Activated CD4-positive, alpha-beta T cell treated with anti-CD3 and anti-CD28 coated beads for 24 hours (primary cell): ENCODE data around the gene TYW1.
A peak's percentile ranks its signal among the peaks of the same experiment; 100 is the strongest.
"Not testable (repeated sequence)": the region's sequence is repeated elsewhere in the genome, so short reads cannot be mapped to it uniquely, and the experiment has no call there.

ENCODE experiments used
- DNase-seq, 2 donors: peaks; one replicate each; pipeline ENCODE4 v3.0.0-alpha.2; 2020; ENCODE audit warnings: low read depth in 2 of 2

TYW1 gene

GRCh38 chr7:66996444-66997191, at the start of gene TYW1:
Gene TYW1, plus strand, starts transcription at chr7:66996833. Its CDS starts 146 bp downstream, at chr7:66996979.
- DNase-seq, result peak; percentile 96 to 97

GRCh38 chr7:66948480-66949109, 48.0 kb upstream of the TYW1 start:
- no peak for DNase-seq

GRCh38 chr7:66950311-66950710, 46.3 kb upstream of the TYW1 start:
- no peak for DNase-seq

GRCh38 chr7:66950763-66951162, 45.9 kb upstream of the TYW1 start:
- no peak for DNase-seq

GRCh38 chr7:66952343-66953043, 44.1 kb upstream of the TYW1 start:
- DNase-seq, result no peak

GRCh38 chr7:66953044-66953427, 43.6 kb upstream of the TYW1 start:
- no peak for DNase-seq

GRCh38 chr7:66957595-66958290, 38.9 kb upstream of the TYW1 start:
- no peak for DNase-seq

- DNase-seq, result no peak
Measured at GRCh38 chr7:66958538-66959350, 37.9 kb upstream of the TYW1 start.

GRCh38 chr7:66960192-66960591, 36.4 kb upstream of the TYW1 start:
- no peak for DNase-seq

GRCh38 chr7:66961096-66961495, 35.5 kb upstream of the TYW1 start:
- DNase-seq, result no peak

- no peak for DNase-seq
Measured at GRCh38 chr7:66964411-66964810, 32.2 kb upstream of the TYW1 start.

GRCh38 chr7:66967029-66967428, 29.6 kb upstream of the TYW1 start:
- DNase-seq, result no peak

- not testable (repeated sequence) for DNase-seq
Measured at GRCh38 chr7:66969001-66969400, 27.6 kb upstream of the TYW1 start.

GRCh38 chr7:66970310-66970709, 26.3 kb upstream of the TYW1 start:
- no peak for DNase-seq

GRCh38 chr7:66974986-66975590, 21.5 kb upstream of the TYW1 start:
- no peak for DNase-seq

- DNase-seq, result not testable (repeated sequence)
Measured at GRCh38 chr7:66978312-66978711, 18.3 kb upstream of the TYW1 start.

GRCh38 chr7:66979013-66979412, 17.6 kb upstream of the TYW1 start:
- DNase-seq, result not testable (repeated sequence)

- not testable (repeated sequence) for DNase-seq
Measured at GRCh38 chr7:66980336-66980735, 16.3 kb upstream of the TYW1 start.

- not testable (repeated sequence) for DNase-seq
Measured at GRCh38 chr7:66989552-66989951, 7.1 kb upstream of the TYW1 start.

GRCh38 chr7:66994051-66994450, 2.6 kb upstream of the TYW1 start:
- DNase-seq, result not testable (repeated sequence)

GRCh38 chr7:66994691-66995049, 2.0 kb upstream of the TYW1 start:
- DNase-seq, result peak; percentile 8 to 15
